Right cardiac atrium (tissue), 5 donors: ENCODE data around the gene LCT. TPM values are rescaled to one million over a fixed set of nuclear protein-coding genes. Genes with fewer than 3 reads are reported as not detected.

ENCODE experiments used
- ATAC-seq, 2 donors: fragments of 200-7000 bp; cut with Tn5 transposase; one replicate each; pipeline versions ENCODE4 v1.8.0 to v1.9.1; 2020; ENCODE audit warnings: moderate library complexity in 2 of 2, mild to moderate bottlenecking in 1 of 2
- DNase-seq, 3 donors: peaks; one replicate each; pipeline ENCODE4 v3.0.0-alpha.2; 2020
- H3K27ac ChIP-seq: one replicate; pipeline ENCODE4 v1.5.1; 2013; ENCODE audit warnings: mild to moderate bottlenecking, low read length, control low read depth, moderate library complexity
- H3K27me3 ChIP-seq: one replicate; pipeline ENCODE4 v1.6.1; 2013; ENCODE audit not compliant: control insufficient read depth, insufficient read depth
- H3K4me1 ChIP-seq: one replicate; pipeline ENCODE4 v1.6.1; 2013; ENCODE audit warnings: low read length; ENCODE audit not compliant: control insufficient read depth, insufficient read depth
- H3K4me3 ChIP-seq: one replicate; pipeline ENCODE4 v1.5.1; 2013; ENCODE audit warnings: low read length, control low read depth
- H3K9me3 ChIP-seq: one replicate; pipeline ENCODE4 v1.6.1; 2013; ENCODE audit warnings: low read length; ENCODE audit not compliant: control insufficient read depth
- WGBS: extraction: QIAGEN DNeasy Blood & Tissue Kit; methylation state at CpG from one replicate; pipeline ENCODE4 v1.1.7; 2013; 5-methylcytosine and 5-hydroxymethylcytosine counted together
- intact Hi-C, 4 donors: fragments of 100-400 bp; cut with DNase I; formaldehyde crosslinking; loops; one replicate each; pipeline versions ENCODE4 v1.11.0 to v1.14.0; 2022 to 2023
- polyA plus RNA-seq: library from polyadenylated mRNA; stranded (reverse); fragments of 200-250 nt; gene quantifications from one replicate; pipeline ENCODE4 v1.2.3, GENCODE V29; 2013
- total RNA-seq, 4 donors: library from RNA; stranded (reverse); fragmentation: NEBNext Ultra II Directional; extraction: Animal tissue kit (Norgen Biotek cat#: 25700); gene quantifications; one replicate each; pipeline ENCODE4 v1.2.1, GENCODE V29; 2021
- donor health status: healthy with polysubstance abuse.
- donor health status: DM: no; HTN: yes; CAD: no.
- donor health status: DM: no; HTN: no; CAD: no.
- donor health status: DM: no; HTN: yes; CAD: no; lungs with severe emphysema.
- donor health status: DM: yes; HTN: yes; CAD: no.

Gene LCT
- total and polyA plus RNA-seq, 5 donors, result not detected

DNA sequence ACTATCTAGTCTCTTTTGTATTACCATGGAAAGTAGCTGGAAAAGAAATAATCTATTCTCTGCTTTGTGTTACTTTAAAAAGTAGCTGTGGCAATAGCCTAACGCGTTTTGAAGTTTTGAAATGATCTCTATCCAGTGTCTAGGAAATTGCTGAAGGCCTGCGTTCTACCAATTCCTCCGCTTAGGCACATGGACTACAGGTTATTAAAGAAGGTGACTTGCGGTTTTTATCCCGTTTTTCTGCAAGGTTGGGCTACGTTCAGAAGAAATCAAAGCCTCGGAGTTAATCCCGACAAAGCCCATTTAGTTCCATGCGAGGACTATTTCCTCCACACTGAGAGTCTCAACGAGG is 96.0 kb downstream of the LCT start:
- Histone ChIP-seq H3K27ac (no peak overlapping the region), H3K4me1 (peaks cover 3% of the 10 kb centered on the region), H3K27me3 (no peaks in the 10 kb centered on the region), H3K9me3 (no peaks in the 10 kb centered on the region), H3K4me3 (no peak overlapping the region)
- DNase-seq, result no peak
- intact Hi-C loops, result no loop called here
- 84% methylated on average over 11 of the region's 11 CpGs for WGBS
- ATAC-seq, result no peak

DNA sequence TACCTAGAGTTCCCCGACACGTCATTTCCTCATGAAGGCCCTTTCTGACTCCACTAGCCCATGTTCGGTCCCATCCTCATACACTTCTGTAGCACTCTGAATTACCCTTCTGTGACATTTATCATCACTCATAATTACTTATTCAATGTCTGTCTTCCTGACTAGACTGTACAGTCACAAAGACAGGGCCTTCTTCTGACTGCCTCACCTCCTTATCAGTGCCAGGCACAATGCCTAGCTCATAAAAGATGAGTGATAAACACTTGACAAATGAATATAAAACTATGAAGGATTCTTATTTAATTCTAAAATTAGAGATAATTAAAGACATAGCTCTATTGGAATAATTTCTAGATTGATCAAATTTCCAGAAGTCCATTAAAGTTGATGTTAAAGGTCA is 96.8 kb downstream of the LCT start:
- H3K4me1 ChIP-seq, result peaks cover 3% of the 10 kb centered on the region

More for the DNA sequence above, 96.8 kb downstream of the LCT start:
- H3K9me3 ChIP-seq, result no peaks in the 10 kb centered on the region
- intact Hi-C loops, result no loop called here
- WGBS, result 90% methylated on average over 3 of the region's 3 CpGs
- no peaks in the 10 kb centered on the region for H3K27me3 ChIP-seq
- no peak overlapping the region for H3K4me3 ChIP-seq
- no peak for DNase-seq
- ATAC-seq, result no peak
- no peak overlapping the region for H3K27ac ChIP-seq

Other genes with a start within 250 kb of the LCT start
- 10 to 100 TPM; 57.0 to 82.7 (median 59.9) TPM for gene UBXN4, start 95.3 kb downstream of the LCT start, total RNA-seq
- 38.6 TPM for gene UBXN4, start 95.3 kb downstream of the LCT start, polyA plus RNA-seq
- 1 to 10 TPM; 5.1 to 5.8 (median 5.4) TPM for gene MCM6, start 39.3 kb upstream of the LCT start, total RNA-seq
- 2.5 TPM for gene MCM6, start 39.3 kb upstream of the LCT start, polyA plus RNA-seq
- 10 to 100 TPM; 50.0 to 56.0 (median 54.3) TPM for gene DARS1, start 148.4 kb upstream of the LCT start, total RNA-seq
- 63.4 TPM for gene DARS1, start 148.4 kb upstream of the LCT start, polyA plus RNA-seq